Neural progenitor cell (in vitro differentiated cells): ENCODE data around the gene SH2D1B. TPM values are rescaled to one million over a fixed set of nuclear protein-coding genes. Genes with fewer than 3 reads are reported as not detected.
A peak's percentile ranks its signal among the peaks of the same experiment; 100 is the strongest.

Experiments
- DNase-seq: peaks from one replicate; pipeline ENCODE4 v3.0.0-alpha.2; 2016; ENCODE audit warnings: low spot score
- H2AFZ ChIP-seq: fragments of 200-600 bp; sonication (generic); replicated peaks from 2 replicates; pipeline ENCODE4 v1.6.1; 2016; ENCODE audit warnings: antibody characterized with exemption
- H3F3A ChIP-seq: fragments of 200-600 bp; sonication (generic); 2 replicates; pipeline ENCODE4 v1.6.1; 2016; ENCODE audit warnings: antibody characterized with exemption, low read depth
- H3K27ac ChIP-seq: fragments of 200-600 bp; sonication (generic); 2 replicates; pipeline ENCODE4 v1.5.1; 2016; ENCODE audit warnings: mild to moderate bottlenecking
- H3K27me3 ChIP-seq: fragments of 200-600 bp; sonication (generic); 2 replicates; pipeline ENCODE4 v1.6.1; 2016; ENCODE audit warnings: mild to moderate bottlenecking, moderate library complexity
- H3K36me3 ChIP-seq: fragments of 200-600 bp; sonication (generic); 2 replicates; pipeline ENCODE4 v1.5.1; 2016
- H3K4me1 ChIP-seq: fragments of 200-600 bp; sonication (generic); 2 replicates; pipeline ENCODE4 v1.6.1; 2016; ENCODE audit warnings: mixed run types
- H3K4me2 ChIP-seq: fragments of 200-600 bp; sonication (generic); 2 replicates; pipeline ENCODE4 v1.6.1; 2016
- H3K4me3 ChIP-seq: fragments of 200-600 bp; sonication (generic); 2 replicates; pipeline ENCODE4 v1.5.1; 2016
- H3K79me2 ChIP-seq: fragments of 200-600 bp; sonication (generic); 2 replicates; pipeline ENCODE4 v1.6.1; 2016; ENCODE audit warnings: low read depth
- H3K9ac ChIP-seq: fragments of 200-600 bp; sonication (generic); 2 replicates; pipeline ENCODE4 v1.6.1; 2016
- H3K9me3 ChIP-seq: fragments of 200-600 bp; sonication (generic); 2 replicates; pipeline ENCODE4 v1.5.1; 2016; ENCODE audit warnings: low read depth
- H4K20me1 ChIP-seq: fragments of 200-600 bp; sonication (generic); 2 replicates; pipeline ENCODE4 v1.6.1; 2016; ENCODE audit warnings: low read depth
- H3K27ac Mint-ChIP-seq: 3 replicates; pipeline ENCODE4 v1.8.0; 2021; ENCODE audit warnings: mixed read lengths
- H3K27me3 Mint-ChIP-seq: 2 replicates; pipeline ENCODE4 v1.8.0; 2022; ENCODE audit warnings: low read depth, mild to moderate bottlenecking, inconsistent platforms, moderate library complexity, mixed read lengths; ENCODE audit not compliant: insufficient read depth
- H3K36me3 Mint-ChIP-seq: 3 replicates; pipeline ENCODE4 v1.8.0; 2021; ENCODE audit warnings: mixed read lengths
- H3K4me1 Mint-ChIP-seq: 3 replicates; pipeline ENCODE4 v1.8.0; 2021; ENCODE audit warnings: mixed read lengths
- H3K4me3 Mint-ChIP-seq: 3 replicates; pipeline ENCODE4 v1.8.0; 2021; ENCODE audit warnings: mild to moderate bottlenecking, moderate library complexity, mixed read lengths
- H3K9me3 Mint-ChIP-seq: 3 replicates; pipeline ENCODE4 v1.8.0; 2020; ENCODE audit warnings: mixed read lengths
- CTCF ChIP-seq: fragments of 200-600 bp; sonication (generic); IDR thresholded peaks from 2 replicates; pipeline ENCODE4 v1.5.1; 2017; ENCODE audit warnings: antibody characterized with exemption, mild to moderate bottlenecking
- EZH2 ChIP-seq: fragments of 200-600 bp; sonication (generic); IDR thresholded peaks from 2 replicates; pipeline ENCODE4 v1.6.1; 2017; ENCODE audit warnings: antibody characterized with exemption, mild to moderate bottlenecking, moderate library complexity
- EZH2phosphoT487 ChIP-seq: fragments of 200-600 bp; sonication (generic); IDR thresholded peaks from 2 replicates; pipeline ENCODE4 v1.6.1; 2017; ENCODE audit warnings: antibody characterized with exemption
- total RNA-seq: library from RNA; depleted of rRNA; stranded (reverse); fragments of >200 nt; gene quantifications from 2 replicates; pipeline ENCODE4 v1.2.3, GENCODE V29; 2015; ENCODE audit warnings: low replicate concordance

The SH2D1B gene
- total RNA-seq, 1 donor from 2014 or later: not detected

GRCh38 chr1:162391790-162392563 is 20.0 kb downstream of the SH2D1B start:
- H3K9me3 ChIP-seq: no peaks in the 10 kb centered on the region
- peak overlapping the region; percentile 17 for H3K27ac ChIP-seq
- DNase-seq: peak; percentile 81
- H3K4me3 ChIP-seq: no peak overlapping the region
- Mint-ChIP-seq H3K9me3 (peaks cover 7% of the 10 kb centered on the region), H3K4me3 (no peak overlapping the region), H3K27me3 (peaks cover 9% of the 10 kb centered on the region), H3K4me1 (peaks cover 54% of the 10 kb centered on the region), H3K36me3 (peaks cover 2% of the 10 kb centered on the region), H3K27ac (peak overlapping the region; percentile 82)
- peaks cover 49% of the 10 kb centered on the region for H3K4me1 ChIP-seq
- H3K36me3 ChIP-seq: no peaks in the 10 kb centered on the region
- H4K20me1 ChIP-seq: no peaks in the 10 kb centered on the region
- H3K27me3 ChIP-seq: no peaks in the 10 kb centered on the region
- H2AFZ ChIP-seq: no peak overlapping the region
- H3F3A ChIP-seq: peaks cover 56% of the 10 kb centered on the region
- H3K9ac ChIP-seq: no peak overlapping the region
- H3K79me2 ChIP-seq: no peaks in the 10 kb centered on the region
- peak overlapping the region; percentile 30 for H3K4me2 ChIP-seq
- peak; percentile 83 for TF ChIP-seq CTCF
- TF ChIP-seq EZH2: no peak
- TF ChIP-seq EZH2phosphoT487: peak; percentile 65

- Mint-ChIP-seq H3K4me3 (peak overlapping the region; percentile 3), H3K36me3 (no peaks in the 10 kb centered on the region), H3K27me3 (peaks cover 6% of the 10 kb centered on the region), H3K27ac (peak overlapping the region; percentile 93), H3K4me1 (peaks cover 63% of the 10 kb centered on the region), H3K9me3 (no peaks in the 10 kb centered on the region)
- H3K9ac ChIP-seq: no peak overlapping the region
- no peak overlapping the region for H2AFZ ChIP-seq
- DNase-seq: no peak
- no peaks in the 10 kb centered on the region for H3K36me3 ChIP-seq
- no peaks in the 10 kb centered on the region for H3K9me3 ChIP-seq
- no peak overlapping the region for H3K4me3 ChIP-seq
- TF ChIP-seq EZH2phosphoT487: no peak
- no peak for TF ChIP-seq EZH2
- TF ChIP-seq CTCF: no peak
- peaks cover 49% of the 10 kb centered on the region for H3K4me1 ChIP-seq
- H4K20me1 ChIP-seq: no peaks in the 10 kb centered on the region
- H3K27me3 ChIP-seq: no peaks in the 10 kb centered on the region
- peaks cover 56% of the 10 kb centered on the region for H3F3A ChIP-seq
- no peak overlapping the region for H3K27ac ChIP-seq
- H3K4me2 ChIP-seq: no peak overlapping the region
- no peaks in the 10 kb centered on the region for H3K79me2 ChIP-seq
Measured at GRCh38 chr1:162390396-162391185, 21.3 kb downstream of the SH2D1B start.

GRCh38 chr1:162389971-162390370 is 22.0 kb downstream of the SH2D1B start:
- no peak overlapping the region for H3K4me3 ChIP-seq
- H2AFZ ChIP-seq: no peak overlapping the region
- H3F3A ChIP-seq: peaks cover 56% of the 10 kb centered on the region
- H3K27me3 ChIP-seq: no peaks in the 10 kb centered on the region
- H4K20me1 ChIP-seq: no peaks in the 10 kb centered on the region
- Mint-ChIP-seq H3K27ac (peak overlapping the region; percentile 94), H3K9me3 (no peaks in the 10 kb centered on the region), H3K4me3 (no peak overlapping the region), H3K27me3 (peaks cover 9% of the 10 kb centered on the region), H3K4me1 (peaks cover 68% of the 10 kb centered on the region), H3K36me3 (peaks cover 4% of the 10 kb centered on the region)
- H3K4me1 ChIP-seq: peaks cover 52% of the 10 kb centered on the region
- H3K36me3 ChIP-seq: no peaks in the 10 kb centered on the region
- peak overlapping the region; percentile 45 for H3K4me2 ChIP-seq
- DNase-seq: no peak
- no peak overlapping the region for H3K27ac ChIP-seq
- no peaks in the 10 kb centered on the region for H3K79me2 ChIP-seq
- no peaks in the 10 kb centered on the region for H3K9me3 ChIP-seq
- no peak for TF ChIP-seq EZH2phosphoT487
- TF ChIP-seq CTCF: no peak
- no peak for TF ChIP-seq EZH2
- H3K9ac ChIP-seq: no peak overlapping the region
